HFFc6 (cell line): ENCODE results near the gene THAP5. TPM values are rescaled to one million over a fixed set of nuclear protein-coding genes. Genes with fewer than 3 reads are reported as not detected.
"Not testable (repeated sequence)": the region's sequence is repeated elsewhere in the genome, so short reads cannot be mapped to it uniquely, and the experiment has no call there.

ENCODE experiments used
- DNase-seq: peaks from one replicate; pipeline ENCODE4 v3.0.0-alpha.2; 2018
- H3K27ac Mint-ChIP-seq: 2 replicates; pipeline ENCODE4 v1.8.0; 2020; ENCODE audit warnings: mild to moderate bottlenecking, mixed read lengths
- H3K27me3 Mint-ChIP-seq: 2 replicates; pipeline ENCODE4 v1.8.0; 2021; ENCODE audit warnings: mild to moderate bottlenecking, moderate library complexity, mixed read lengths; ENCODE audit not compliant: insufficient read depth
- H3K36me3 Mint-ChIP-seq: 2 replicates; pipeline ENCODE4 v1.8.0; 2021; ENCODE audit warnings: low read depth, mixed read lengths
- H3K4me1 Mint-ChIP-seq: 2 replicates; pipeline ENCODE4 v1.8.0; 2020; ENCODE audit warnings: low read depth, mixed read lengths
- H3K4me3 Mint-ChIP-seq: 2 replicates; pipeline ENCODE4 v1.8.0; 2020; ENCODE audit warnings: mild to moderate bottlenecking, moderate library complexity, mixed read lengths
- H3K9me3 Mint-ChIP-seq: 2 replicates; pipeline ENCODE4 v1.8.0; 2020; ENCODE audit warnings: mild to moderate bottlenecking, mixed read lengths
- CTCF ChIP-seq: fragments of 200-600 bp; sonication (generic); IDR thresholded peaks from 2 replicates; pipeline ENCODE4 v1.5.0; 2021; ENCODE audit warnings: antibody characterized with exemption, mild to moderate bottlenecking
- total RNA-seq, 6 experiments: library from RNA; stranded (reverse); fragmentation: NEBNext Ultra II Directional; extraction: Animal tissue kit (Norgen Biotek cat#: 25700); gene quantifications; 2 replicates in 1 of 6; 3 replicates in 5 of 6; pipeline ENCODE4 v1.2.3, GENCODE V29; 2021

THAP5 gene
- total RNA-seq, 6 experiments from 2014 or later = 20.2 to 26.3 (median 24.5) TPM

GRCh38 chr7:108541478-108541877 lies 28.0 kb downstream of the THAP5 start:
- no peak for TF ChIP-seq CTCF
- H3K4me1 Mint-ChIP-seq = no peaks in the 10 kb centered on the region
- no peaks in the 10 kb centered on the region for H3K9me3 Mint-ChIP-seq
- no peak overlapping the region for H3K27ac Mint-ChIP-seq
- no peaks in the 10 kb centered on the region for H3K36me3 Mint-ChIP-seq
- no peaks in the 10 kb centered on the region; the same call in none of the 2 replicates for H3K27me3 Mint-ChIP-seq
- H3K4me3 Mint-ChIP-seq = no peak overlapping the region
- DNase-seq = no peak

DNA sequence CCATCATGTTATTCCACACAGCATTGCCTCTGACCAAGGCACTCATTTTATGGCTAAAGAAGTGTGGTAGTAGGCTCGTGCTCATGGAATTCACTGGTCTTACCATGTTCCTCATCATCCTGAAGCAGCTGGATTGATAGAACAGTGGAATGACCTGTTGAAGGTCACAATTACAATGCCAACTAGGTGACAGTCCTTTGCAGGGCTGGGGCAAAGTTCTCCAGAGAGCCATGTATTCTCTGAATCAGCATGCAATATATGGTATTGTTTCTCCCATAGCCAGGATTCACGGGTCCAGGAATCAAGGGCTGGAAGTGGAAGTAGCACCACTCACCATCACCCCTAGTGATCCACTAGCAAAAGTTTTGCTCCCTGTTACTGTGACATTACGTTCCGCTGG lies 30.8 kb downstream of the THAP5 start:
- DNase-seq, H3K4me1 Mint-ChIP-seq, H3K4me3 Mint-ChIP-seq, H3K9me3 Mint-ChIP-seq, H3K27ac Mint-ChIP-seq, H3K36me3 Mint-ChIP-seq, H3K27me3 Mint-ChIP-seq: not testable (repeated sequence)

- not testable (repeated sequence) for DNase-seq, H3K4me3 Mint-ChIP-seq, H3K36me3 Mint-ChIP-seq, H3K4me1 Mint-ChIP-seq, H3K9me3 Mint-ChIP-seq, H3K27me3 Mint-ChIP-seq, H3K27ac Mint-ChIP-seq
Observed at GRCh38 chr7:108538236-108538635, 31.3 kb downstream of the THAP5 start.

DNA sequence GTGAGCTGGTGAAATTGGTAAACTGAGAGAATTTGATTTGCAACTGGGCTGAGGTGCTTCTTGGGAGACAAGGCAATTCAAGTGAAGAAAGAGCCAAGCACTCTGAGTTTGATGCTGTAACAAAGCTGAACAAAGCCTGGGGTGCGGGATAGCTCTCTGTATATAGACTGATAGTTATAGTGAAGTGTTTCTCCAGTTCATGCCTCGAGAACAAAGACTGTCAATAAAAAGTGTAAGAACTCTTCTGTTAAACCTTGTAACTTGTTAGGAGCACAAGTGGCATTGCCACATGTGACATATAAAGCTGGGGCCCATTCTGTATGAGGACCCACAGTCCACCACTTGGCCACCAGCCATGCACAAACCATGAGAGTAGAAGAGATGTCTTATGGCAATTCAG lies 32.3 kb downstream of the THAP5 start:
- H3K27me3 Mint-ChIP-seq = no peaks in the 10 kb centered on the region; the same call in none of the 2 replicates
- no peaks in the 10 kb centered on the region for H3K9me3 Mint-ChIP-seq
- no peak overlapping the region for H3K4me3 Mint-ChIP-seq
- no peaks in the 10 kb centered on the region for H3K4me1 Mint-ChIP-seq
- DNase-seq = no peak
- no peak for TF ChIP-seq CTCF
- H3K36me3 Mint-ChIP-seq = no peaks in the 10 kb centered on the region
- H3K27ac Mint-ChIP-seq = no peak overlapping the region

DNA sequence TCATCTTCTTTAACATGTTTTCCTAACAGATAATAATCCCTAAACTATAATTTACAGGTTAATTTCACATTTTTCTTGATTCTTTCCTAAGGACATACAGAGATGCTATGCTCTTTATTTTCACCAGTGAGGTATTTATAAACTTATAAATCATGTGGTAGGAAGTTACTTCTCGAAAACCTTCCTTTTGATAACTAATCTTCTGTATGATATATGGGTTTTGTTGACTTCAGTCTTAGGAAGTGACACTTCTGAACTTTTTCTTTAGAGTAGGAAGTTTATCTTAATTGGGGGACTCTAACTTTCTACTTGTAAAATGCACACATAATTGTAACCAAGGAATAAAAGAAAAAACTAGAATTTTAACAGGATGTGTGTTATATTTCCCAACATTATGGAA lies 33.8 kb downstream of the THAP5 start:
- H3K9me3 Mint-ChIP-seq = no peaks in the 10 kb centered on the region
- no peak for TF ChIP-seq CTCF
- H3K27me3 Mint-ChIP-seq = no peaks in the 10 kb centered on the region; the same call in 1 of the 2 replicates
- H3K36me3 Mint-ChIP-seq = no peaks in the 10 kb centered on the region
- no peak overlapping the region for H3K4me3 Mint-ChIP-seq
- no peak for DNase-seq
- H3K4me1 Mint-ChIP-seq = no peaks in the 10 kb centered on the region
- H3K27ac Mint-ChIP-seq = no peak overlapping the region

DNA sequence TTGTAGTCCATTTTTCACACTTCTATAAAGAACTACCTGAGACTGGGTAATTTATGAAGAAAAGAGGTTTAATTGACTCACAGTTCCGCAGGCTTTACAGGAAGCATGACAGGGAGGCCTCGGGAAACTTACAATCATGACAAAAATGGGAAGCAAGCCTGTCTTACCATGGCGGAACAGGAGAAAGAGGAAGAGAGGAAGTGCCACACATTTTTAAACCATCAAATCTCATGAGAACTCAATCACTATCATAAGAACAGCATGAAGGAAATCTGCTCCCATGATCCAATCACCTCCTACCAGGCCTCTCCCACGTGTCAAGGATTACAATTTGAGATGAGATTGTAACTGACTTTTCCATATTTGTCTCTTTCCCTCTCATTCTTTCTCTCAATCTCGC lies 34.2 kb downstream of the THAP5 start:
- H3K27ac Mint-ChIP-seq = no peak overlapping the region
- DNase-seq = no peak
- no peak for TF ChIP-seq CTCF
- no peaks in the 10 kb centered on the region for H3K4me1 Mint-ChIP-seq
- H3K4me3 Mint-ChIP-seq = no peak overlapping the region
- no peaks in the 10 kb centered on the region for H3K9me3 Mint-ChIP-seq
- H3K36me3 Mint-ChIP-seq = no peaks in the 10 kb centered on the region
- H3K27me3 Mint-ChIP-seq = no peaks in the 10 kb centered on the region; the same call in 1 of the 2 replicates

DNA sequence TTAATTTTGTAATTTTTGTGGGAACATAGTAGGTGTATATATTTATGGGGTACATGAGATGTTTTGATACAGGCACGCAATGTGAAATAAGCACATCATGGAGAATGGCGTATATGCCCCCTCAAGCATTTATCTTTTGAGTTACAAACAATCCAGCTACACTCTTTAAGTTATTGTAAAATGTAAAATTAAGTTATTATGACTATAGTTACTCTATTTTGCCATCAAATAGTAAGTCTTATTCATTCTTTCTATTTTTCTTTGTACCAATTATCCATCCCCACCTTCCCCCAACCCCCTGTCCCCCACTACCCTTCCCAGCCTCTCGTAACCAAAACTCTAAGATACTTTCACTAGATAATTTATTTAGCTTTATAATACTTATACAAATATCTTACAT lies 35.8 kb downstream of the THAP5 start:
- Mint-ChIP-seq H3K27ac (no peak overlapping the region), H3K36me3 (no peaks in the 10 kb centered on the region), H3K27me3 (no peaks in the 10 kb centered on the region; the same call in 1 of the 2 replicates), H3K4me3 (no peak overlapping the region), H3K4me1 (no peaks in the 10 kb centered on the region), H3K9me3 (no peaks in the 10 kb centered on the region)
- no peak for DNase-seq
- TF ChIP-seq CTCF = no peak
